ENCODE data around the gene CEP131.

The CEP131 gene

GRCh38 chr17:81182596-81182995 lies 40.2 kb downstream of the CEP131 start:
- DNase-seq = no peak

GRCh38 chr17:81181811-81182185 lies 41.0 kb downstream of the CEP131 start:
- DNase-seq = no peak

- DNase-seq = no peak
Observed at GRCh38 chr17:81180836-81181810, 41.6 kb downstream of the CEP131 start.

GRCh38 chr17:81179861-81180260 lies 42.9 kb downstream of the CEP131 start:
- no peak for DNase-seq

GRCh38 chr17:81179220-81179619 lies 43.5 kb downstream of the CEP131 start:
- DNase-seq = no peak

- no peak for DNase-seq
Observed at GRCh38 chr17:81178136-81179091, 44.4 kb downstream of the CEP131 start.

- DNase-seq = no peak
Observed at GRCh38 chr17:81176666-81177065, 46.1 kb downstream of the CEP131 start.

- DNase-seq = no peak
Observed at GRCh38 chr17:81173762-81174155, 49.0 kb downstream of the CEP131 start.

- no peak for DNase-seq
Observed at GRCh38 chr17:81173052-81173761, 49.6 kb downstream of the CEP131 start.

GRCh38 chr17:81171941-81172340 lies 50.8 kb downstream of the CEP131 start:
- DNase-seq = no peak

- no peak for DNase-seq
Observed at GRCh38 chr17:81170727-81171494, 51.9 kb downstream of the CEP131 start.

GRCh38 chr17:81169870-81170309 lies 52.9 kb downstream of the CEP131 start:
- DNase-seq = no peak

GRCh38 chr17:81167638-81168037 lies 55.1 kb downstream of the CEP131 start:
- no peak for DNase-seq

GRCh38 chr17:81167194-81167524 lies 55.6 kb downstream of the CEP131 start:
- no peak for DNase-seq

- no peak for DNase-seq
Observed at GRCh38 chr17:81166033-81166492, 56.7 kb downstream of the CEP131 start, which contains the start of gene AATK. TSS of gene AATK (minus strand) at chr17:81166221. CDS start at chr17:81165992, 229 bp downstream.

- no peak for DNase-seq
Observed at GRCh38 chr17:81165246-81166032, 57.3 kb downstream of the CEP131 start, which contains the start of gene PVALEF. TSS of gene PVALEF (plus strand) at chr17:81165507. CDS start at chr17:81181227, 15,720 bp downstream.

GRCh38 chr17:81164371-81165245 lies 58.2 kb downstream of the CEP131 start:
- no peak for DNase-seq

GRCh38 chr17:81163703-81164370 lies 58.9 kb downstream of the CEP131 start:
- no peak for DNase-seq

- no peak for DNase-seq
Observed at GRCh38 chr17:81163051-81163695, 59.6 kb downstream of the CEP131 start.

Data from T-helper 9 cell (primary cell).